Left kidney (tissue), 2 donors: ENCODE measurements around the gene TOLLIP. TPM values are rescaled to one million over a fixed set of nuclear protein-coding genes. Genes with fewer than 3 reads are reported as not detected.
A peak's percentile ranks its signal among the peaks of the same experiment; 100 is the strongest.
"Not testable (repeated sequence)": the region's sequence is repeated elsewhere in the genome, so short reads cannot be mapped to it uniquely, and the experiment has no call there.

Source experiments
- DNase-seq: peaks from one replicate; pipeline ENCODE4 v3.0.0-alpha.2; 2013
- polyA plus RNA-seq: library from polyadenylated mRNA; unstranded; fragments of 120-200 nt; gene quantifications from one replicate; pipeline ENCODE4 v1.2.1, GENCODE V29; 2013; ENCODE audit not compliant: insufficient read length

The TOLLIP gene
- polyA plus RNA-seq, 1 donor: 28.7 TPM

- not testable (repeated sequence) for DNase-seq
These were observed 62.4 kb downstream of the TOLLIP start for GRCh38 chr11:1247026-1247425.

DNA sequence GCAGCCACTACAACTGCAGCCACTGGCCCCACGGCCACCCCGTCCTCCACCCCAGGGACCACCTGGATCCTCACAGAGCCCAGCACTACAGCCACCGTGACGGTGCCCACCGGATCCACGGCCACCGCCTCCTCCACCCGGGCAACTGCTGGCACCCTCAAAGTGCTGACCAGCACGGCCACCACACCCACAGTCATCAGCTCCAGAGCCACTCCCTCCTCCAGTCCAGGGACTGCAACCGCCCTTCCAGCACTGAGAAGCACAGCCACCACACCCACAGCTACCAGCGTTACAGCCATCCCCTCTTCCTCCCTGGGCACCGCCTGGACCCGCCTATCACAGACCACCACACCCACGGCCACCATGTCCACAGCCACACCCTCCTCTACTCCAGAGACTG lies 63.1 kb downstream of the TOLLIP start:
- not testable (repeated sequence) for DNase-seq

- DNase-seq: not testable (repeated sequence)
These were observed 63.7 kb downstream of the TOLLIP start for GRCh38 chr11:1245717-1246116.

- not testable (repeated sequence) for DNase-seq
These were observed 64.9 kb downstream of the TOLLIP start for GRCh38 chr11:1244557-1244956.

GRCh38 chr11:1243521-1243920 lies 65.9 kb downstream of the TOLLIP start:
- not testable (repeated sequence) for DNase-seq

DNA sequence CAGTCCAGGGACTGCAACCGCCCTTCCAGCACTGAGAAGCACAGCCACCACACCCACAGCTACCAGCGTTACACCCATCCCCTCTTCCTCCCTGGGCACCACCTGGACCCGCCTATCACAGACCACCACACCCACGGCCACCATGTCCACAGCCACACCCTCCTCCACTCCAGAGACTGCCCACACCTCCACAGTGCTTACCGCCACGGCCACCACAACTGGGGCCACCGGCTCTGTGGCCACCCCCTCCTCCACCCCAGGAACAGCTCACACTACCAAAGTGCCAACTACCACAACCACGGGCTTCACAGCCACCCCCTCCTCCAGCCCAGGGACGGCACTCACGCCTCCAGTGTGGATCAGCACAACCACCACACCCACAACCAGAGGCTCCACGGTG lies 66.7 kb downstream of the TOLLIP start:
- DNase-seq: not testable (repeated sequence)

DNA sequence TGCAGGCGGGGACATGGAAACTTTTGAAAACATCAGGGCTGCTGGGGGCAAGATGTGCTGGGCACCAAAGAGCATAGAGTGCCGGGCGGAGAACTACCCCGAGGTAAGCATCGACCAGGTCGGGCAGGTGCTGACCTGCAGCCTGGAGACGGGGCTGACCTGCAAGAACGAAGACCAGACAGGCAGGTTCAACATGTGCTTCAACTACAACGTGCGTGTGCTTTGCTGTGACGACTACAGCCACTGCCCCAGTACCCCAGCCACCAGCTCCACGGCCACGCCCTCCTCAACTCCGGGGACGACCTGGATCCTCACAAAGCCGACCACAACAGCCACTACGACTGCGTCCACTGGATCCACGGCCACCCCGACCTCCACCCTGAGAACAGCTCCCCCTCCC lies 67.1 kb downstream of the TOLLIP start:
- no peak for DNase-seq

GRCh38 chr11:1241706-1242105 lies 67.7 kb downstream of the TOLLIP start:
- no peak for DNase-seq

- DNase-seq: no peak
These were observed 68.7 kb downstream of the TOLLIP start for GRCh38 chr11:1240771-1241170.

- no peak for DNase-seq
These were observed 69.7 kb downstream of the TOLLIP start for GRCh38 chr11:1239596-1240205.

- DNase-seq: peak; percentile 46
These were observed 70.5 kb downstream of the TOLLIP start for GRCh38 chr11:1238767-1239595.

DNA sequence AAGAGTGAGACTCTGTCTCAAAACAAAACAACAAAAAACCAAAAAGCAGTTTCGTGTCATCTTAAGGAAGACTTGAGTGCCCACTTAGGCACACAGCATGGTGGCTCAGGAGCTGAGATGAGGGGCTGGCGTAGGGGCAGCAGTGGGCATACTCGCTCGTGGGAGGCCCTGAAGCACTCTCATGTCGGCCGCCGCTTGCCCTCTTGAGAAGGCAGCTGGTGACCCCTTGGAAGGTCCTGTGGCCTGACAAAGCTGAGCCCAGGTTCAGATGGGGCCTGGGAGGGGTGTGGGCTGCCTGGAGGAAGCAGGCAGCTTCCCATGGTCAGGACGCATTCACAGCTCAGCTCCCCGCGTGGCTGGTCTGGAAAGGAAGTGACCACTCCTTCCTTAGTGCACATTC lies 71.6 kb downstream of the TOLLIP start:
- no peak for DNase-seq

GRCh38 chr11:1237128-1237580 lies 72.3 kb downstream of the TOLLIP start:
- DNase-seq: no peak

GRCh38 chr11:1236316-1237127 lies 72.9 kb downstream of the TOLLIP start:
- no peak for DNase-seq

DNA sequence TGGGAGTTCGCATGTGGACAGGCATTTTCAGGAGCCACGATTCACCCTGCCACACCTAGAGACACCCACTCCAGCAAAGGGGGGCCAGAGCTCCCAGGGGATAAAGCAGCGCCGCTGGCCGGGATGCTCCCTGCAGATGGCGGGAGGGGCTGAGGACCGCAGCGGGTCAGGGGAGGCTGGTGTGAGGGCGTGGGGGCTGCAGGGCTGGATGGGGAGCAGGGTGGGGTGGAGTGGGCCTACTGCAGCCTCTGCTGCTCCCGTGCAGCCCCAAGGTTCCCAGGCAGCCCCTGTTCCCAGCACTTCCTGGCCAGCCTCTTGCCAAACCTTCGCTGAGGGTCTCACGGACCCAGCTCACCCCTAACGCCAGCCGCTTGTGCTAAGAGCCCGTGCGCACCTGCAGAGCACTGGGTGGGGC lies 73.5 kb downstream of the TOLLIP start:
- no peak for DNase-seq

DNA sequence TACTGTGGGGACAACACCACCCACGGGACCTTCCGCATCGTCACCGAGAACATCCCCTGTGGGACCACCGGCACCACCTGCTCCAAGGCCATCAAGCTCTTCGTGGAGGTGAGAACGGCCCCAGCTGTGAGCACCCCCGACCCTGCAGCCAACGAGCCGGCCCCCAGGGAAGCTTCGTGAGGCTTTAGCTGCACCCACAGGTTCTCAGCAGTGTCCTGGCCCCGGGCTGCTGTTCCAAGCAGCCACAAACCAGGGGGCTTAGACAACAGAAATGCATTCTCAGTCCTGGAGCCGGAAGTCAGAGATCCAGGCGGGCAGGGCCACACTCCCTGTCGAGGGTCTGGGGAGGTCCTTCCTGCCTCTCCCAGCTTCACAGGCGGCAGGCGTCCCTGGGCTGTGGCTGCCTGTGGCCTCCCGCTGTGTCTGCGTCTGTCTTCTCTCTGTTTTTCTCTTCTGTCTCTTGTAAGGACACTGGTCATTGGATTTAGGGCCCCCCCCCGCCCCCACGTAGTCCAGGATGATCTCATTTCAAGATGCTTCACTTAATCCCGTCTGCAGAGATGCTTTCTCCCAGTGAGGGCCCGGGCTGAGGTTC lies 74.0 kb downstream of the TOLLIP start:
- no peak for DNase-seq

GRCh38 chr11:1234771-1235305 lies 74.6 kb downstream of the TOLLIP start:
- no peak for DNase-seq

GRCh38 chr11:1234054-1234720 lies 75.2 kb downstream of the TOLLIP start:
- DNase-seq: no peak

- no peak for DNase-seq
These were observed 75.9 kb downstream of the TOLLIP start for GRCh38 chr11:1233351-1234053.

DNA sequence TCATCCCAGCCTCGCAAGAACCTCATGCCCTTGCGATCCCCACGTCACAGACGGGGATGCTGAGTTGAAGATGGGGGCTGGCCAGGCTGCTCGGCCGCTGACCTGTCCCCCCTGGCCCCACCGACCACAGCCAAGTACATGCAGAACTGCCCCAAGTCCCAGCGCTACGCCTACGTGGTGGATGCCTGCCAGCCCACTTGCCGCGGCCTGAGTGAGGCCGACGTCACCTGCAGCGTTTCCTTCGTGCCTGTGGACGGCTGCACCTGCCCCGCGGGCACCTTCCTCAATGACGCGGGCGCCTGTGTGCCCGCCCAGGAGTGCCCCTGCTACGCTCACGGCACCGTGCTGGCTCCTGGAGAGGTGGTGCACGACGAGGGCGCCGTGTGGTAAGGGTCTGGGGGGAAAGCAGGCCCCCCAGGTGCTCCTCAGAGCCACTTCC lies 76.5 kb downstream of the TOLLIP start:
- DNase-seq: no peak
